Muscle of leg (tissue), 11 donors: Measurements from ENCODE around the gene ANKRD11. TPM values are rescaled to one million over a fixed set of nuclear protein-coding genes. Genes with fewer than 3 reads are reported as not detected.

ENCODE experiments used
- DNase-seq: peaks from one replicate; pipeline ENCODE4 v3.0.0; 2013
- H3K27ac ChIP-seq: one replicate; pipeline ENCODE4 v1.5.1; 2013; ENCODE audit warnings: mild to moderate bottlenecking, low read length, control low read depth
- H3K27me3 ChIP-seq: one replicate; pipeline ENCODE4 v1.6.1; 2013; ENCODE audit warnings: low read length; ENCODE audit not compliant: control insufficient read depth, insufficient read depth
- H3K36me3 ChIP-seq: one replicate; pipeline ENCODE4 v1.6.1; 2013; ENCODE audit warnings: low read length; ENCODE audit not compliant: control insufficient read depth, insufficient read depth
- H3K4me1 ChIP-seq: one replicate; pipeline ENCODE4 v1.6.1; 2013; ENCODE audit warnings: low read length; ENCODE audit not compliant: control insufficient read depth, insufficient read depth
- H3K4me3 ChIP-seq: one replicate; pipeline ENCODE4 v1.5.1; 2013; ENCODE audit warnings: low read length, control low read depth
- H3K9me3 ChIP-seq: replicated peaks from 2 replicates; pipeline ENCODE4 v1.6.1; 2013; ENCODE audit warnings: low read depth, low read length; ENCODE audit not compliant: control insufficient read depth
- WGBS: methylation state at CpG from one replicate; pipeline ENCODE4 v1.1.5; 2013; ENCODE audit warnings: missing lambda C conversion rate; ENCODE audit not compliant: insufficient coverage; 5-methylcytosine and 5-hydroxymethylcytosine counted together
- polyA plus RNA-seq, 8 donors: library from polyadenylated mRNA; unstranded; fragments of 120-200 nt; gene quantifications; one replicate each; pipeline versions ENCODE4 v1.2.1 to v1.2.3, GENCODE V29; 2013; ENCODE audit warnings: inconsistent platforms in 1 of 8, low replicate concordance in 1 of 8; ENCODE audit not compliant: insufficient read length in 8 of 8, insufficient read depth in 1 of 8
- total RNA-seq: library from RNA; stranded (reverse); fragments of 120-200 nt; gene quantifications from one replicate; pipeline ENCODE4 v1.2.4, GENCODE V29; 2013

The ANKRD11 gene
- total and polyA plus RNA-seq, 9 donors: 34.0 to 79.8 (median 63.6) TPM

DNA sequence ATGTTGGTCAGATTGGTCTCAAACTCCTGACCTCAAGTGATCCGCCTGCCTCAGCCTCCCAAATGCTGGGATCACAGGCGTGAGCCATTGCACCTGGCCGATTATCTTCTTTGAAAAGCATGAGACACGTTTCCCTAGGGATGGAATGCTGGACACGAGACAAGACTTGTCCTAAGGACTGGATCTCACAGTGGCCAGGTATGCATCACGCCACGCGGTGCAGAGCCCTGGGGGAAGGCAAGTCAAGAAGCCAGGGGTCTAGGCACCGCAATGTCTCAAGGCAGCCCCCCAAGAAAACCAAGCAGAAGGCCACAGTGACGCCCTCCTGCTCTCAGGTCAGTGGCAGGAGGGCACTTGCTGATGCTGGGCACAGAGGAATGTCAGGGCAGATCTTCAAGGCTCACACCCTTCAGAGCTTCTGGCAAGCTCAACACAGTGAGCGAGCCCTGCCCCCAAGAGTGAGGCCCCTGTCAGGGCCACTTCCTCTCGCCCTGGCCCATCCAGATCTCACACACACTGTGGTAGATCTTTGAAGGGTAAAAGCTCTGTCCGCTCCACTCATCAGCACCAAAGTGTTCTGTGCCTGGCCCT is 138.2 kb downstream of the ANKRD11 start:
- no peak overlapping the region for H3K27ac ChIP-seq
- no peaks in the 10 kb centered on the region for H3K9me3 ChIP-seq
- H3K36me3 ChIP-seq: no peaks in the 10 kb centered on the region
- DNase-seq: no peak
- peaks cover 45% of the 10 kb centered on the region for H3K4me1 ChIP-seq
- WGBS: 85% methylated on average over 10 of the region's 13 CpGs
- no peaks in the 10 kb centered on the region for H3K27me3 ChIP-seq
- no peak overlapping the region for H3K4me3 ChIP-seq

GRCh38 chr16:89351645-89352044 is 138.7 kb downstream of the ANKRD11 start:
- no peak overlapping the region for H3K27ac ChIP-seq
- no peaks in the 10 kb centered on the region for H3K27me3 ChIP-seq
- no peaks in the 10 kb centered on the region for H3K9me3 ChIP-seq
- WGBS: 85% methylated on average over 9 of the region's 12 CpGs
- H3K36me3 ChIP-seq: no peaks in the 10 kb centered on the region
- no peak for DNase-seq
- peaks cover 39% of the 10 kb centered on the region for H3K4me1 ChIP-seq
- H3K4me3 ChIP-seq: no peak overlapping the region

- no peaks in the 10 kb centered on the region for H3K9me3 ChIP-seq
- H3K27ac ChIP-seq: no peak overlapping the region
- 93% methylated on average over 11 of the region's 18 CpGs for WGBS
- H3K4me1 ChIP-seq: peaks cover 40% of the 10 kb centered on the region
- no peak for DNase-seq
- H3K27me3 ChIP-seq: no peaks in the 10 kb centered on the region
- no peaks in the 10 kb centered on the region for H3K36me3 ChIP-seq
- H3K4me3 ChIP-seq: no peak overlapping the region
Measured at GRCh38 chr16:89350701-89351380, 139.5 kb downstream of the ANKRD11 start.

GRCh38 chr16:89349947-89350633 is 140.3 kb downstream of the ANKRD11 start:
- Histone ChIP-seq H3K4me3 (no peak overlapping the region), H3K4me1 (peaks cover 39% of the 10 kb centered on the region), H3K27ac (no peak overlapping the region), H3K9me3 (no peaks in the 10 kb centered on the region), H3K36me3 (no peaks in the 10 kb centered on the region), H3K27me3 (no peaks in the 10 kb centered on the region)
- WGBS: 85% methylated on average over 5 of the region's 8 CpGs
- no peak for DNase-seq

DNA sequence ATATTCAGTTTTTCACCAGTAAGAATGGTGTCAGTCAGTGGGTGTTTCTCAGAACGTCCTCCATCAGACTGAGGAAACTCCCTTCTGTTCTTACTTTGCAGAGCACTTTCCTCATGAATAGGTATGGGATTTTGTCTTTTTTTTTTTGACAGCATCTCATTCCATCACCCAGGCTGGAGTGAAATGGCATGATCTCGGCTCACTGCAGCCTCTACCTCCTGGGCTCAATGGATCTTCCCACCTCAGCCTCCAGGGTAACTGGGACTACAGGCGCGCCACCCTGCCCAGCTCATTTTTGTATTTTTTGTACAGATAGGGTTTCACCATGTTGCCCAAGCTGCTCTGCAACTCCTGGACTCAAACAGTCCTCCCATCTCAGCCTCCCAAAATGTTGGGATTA is 142.6 kb downstream of the ANKRD11 start:
- Histone ChIP-seq H3K4me1 (peaks cover 39% of the 10 kb centered on the region), H3K9me3 (no peaks in the 10 kb centered on the region), H3K36me3 (no peaks in the 10 kb centered on the region), H3K27ac (no peak overlapping the region), H3K27me3 (no peaks in the 10 kb centered on the region), H3K4me3 (no peak overlapping the region)
- WGBS: 93% methylated on average over 2 of the region's 4 CpGs
- DNase-seq: no peak

- Histone ChIP-seq H3K27me3 (no peaks in the 10 kb centered on the region), H3K9me3 (no peaks in the 10 kb centered on the region), H3K27ac (no peak overlapping the region), H3K4me1 (peaks cover 30% of the 10 kb centered on the region), H3K4me3 (no peak overlapping the region), H3K36me3 (no peaks in the 10 kb centered on the region)
- 67% methylated on average over 8 of the region's 9 CpGs for WGBS
- DNase-seq: no peak
Measured at GRCh38 chr16:89346869-89347268, 143.5 kb downstream of the ANKRD11 start.

- H3K27ac ChIP-seq: no peak overlapping the region
- H3K9me3 ChIP-seq: no peaks in the 10 kb centered on the region
- H3K4me1 ChIP-seq: peaks cover 27% of the 10 kb centered on the region
- H3K27me3 ChIP-seq: no peaks in the 10 kb centered on the region
- no peak overlapping the region for H3K4me3 ChIP-seq
- 42% methylated on average over 3 of the region's 9 CpGs for WGBS
- peak; percentile 43 for DNase-seq
- H3K36me3 ChIP-seq: no peaks in the 10 kb centered on the region
Measured at GRCh38 chr16:89345642-89346150, 144.7 kb downstream of the ANKRD11 start.

DNA sequence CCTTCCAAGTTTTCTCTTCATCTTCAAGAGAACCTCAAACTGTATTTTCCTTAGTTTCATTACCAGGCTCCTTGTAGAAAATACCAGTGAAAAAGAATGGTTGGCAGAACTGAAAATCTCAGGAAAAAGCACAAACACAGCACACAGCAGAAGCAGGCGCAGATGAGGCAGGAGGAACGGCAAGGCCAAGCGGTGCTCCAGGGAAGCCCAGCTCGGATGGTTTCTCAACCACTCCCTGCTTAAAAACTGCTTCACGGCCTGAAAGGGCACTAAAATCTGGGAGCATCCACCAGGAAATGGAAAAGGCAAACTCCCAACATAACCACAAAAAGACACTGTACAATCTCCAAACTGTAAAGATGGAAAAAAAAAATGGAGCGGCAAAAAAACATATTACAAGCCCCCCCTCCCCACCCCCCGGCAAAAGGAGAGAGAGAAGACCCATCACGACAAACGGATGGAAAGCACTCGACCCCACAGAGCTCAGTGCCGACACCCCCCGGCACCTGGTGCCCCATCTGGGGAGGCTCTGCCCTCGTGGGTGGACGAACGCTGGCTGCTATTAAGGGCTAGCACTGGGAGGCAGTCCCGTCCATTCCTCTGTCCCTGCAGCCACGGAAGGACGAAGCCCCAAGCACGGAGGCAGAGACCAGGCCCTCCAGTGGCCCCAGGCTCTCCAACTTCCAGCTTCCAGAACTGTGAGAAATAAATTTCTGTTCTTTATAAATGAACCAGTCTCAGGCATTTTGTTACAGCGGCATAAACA is 145.3 kb downstream of the ANKRD11 start:
- no peak overlapping the region for H3K27ac ChIP-seq

DNA sequence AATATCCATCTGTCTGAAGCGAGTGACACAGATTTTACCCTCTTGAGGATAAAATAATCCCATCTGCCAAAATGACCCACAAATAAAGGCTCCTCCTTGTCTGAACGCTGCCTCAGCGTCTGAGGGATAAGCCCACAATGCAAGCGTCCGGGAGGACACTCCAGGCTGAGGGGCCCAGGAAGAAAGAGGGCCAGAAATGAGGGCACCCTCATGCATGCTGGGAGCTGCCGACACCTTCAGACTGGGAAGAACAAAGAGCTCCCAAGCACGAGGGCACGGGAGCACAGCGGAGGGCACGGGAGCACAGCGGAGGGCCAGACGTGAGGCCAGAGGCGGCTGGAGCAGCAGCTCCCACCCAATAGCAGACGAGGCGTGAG is 145.9 kb downstream of the ANKRD11 start:
- Histone ChIP-seq H3K36me3 (no peaks in the 10 kb centered on the region), H3K9me3 (no peaks in the 10 kb centered on the region), H3K27me3 (no peaks in the 10 kb centered on the region), H3K27ac (peak overlapping the region; percentile 38), H3K4me3 (no peak overlapping the region), H3K4me1 (peaks cover 29% of the 10 kb centered on the region)
- no peak for DNase-seq
- 45% methylated on average over 6 of the region's 15 CpGs for WGBS

More for the DNA sequence above, 145.3 kb downstream of the ANKRD11 start:
- no peaks in the 10 kb centered on the region for H3K36me3 ChIP-seq
- no peak overlapping the region for H3K4me3 ChIP-seq
- peaks cover 29% of the 10 kb centered on the region for H3K4me1 ChIP-seq
- H3K27me3 ChIP-seq: no peaks in the 10 kb centered on the region
- H3K9me3 ChIP-seq: no peaks in the 10 kb centered on the region
- no peak for DNase-seq
- WGBS: 40% methylated on average over 9 of the region's 20 CpGs
